OCI-LY3 (cell line): ENCODE results near the gene SLC45A2.

ENCODE experiments used
- H2AFZ ChIP-seq: fragments of 200-600, 300-600 bp; shearing (Covaris generic); 2 replicates; pipeline ENCODE4 v1.6.0; 2014; ENCODE audit warnings: antibody characterized with exemption, low read depth, low read length
- H3K27ac ChIP-seq: fragments of 200-600, 300-600 bp; sonication (generic); 2 replicates; pipeline ENCODE4 v1.5.1; 2014; ENCODE audit warnings: mild to moderate bottlenecking, low read length, moderate library complexity, mixed read lengths
- H3K27me3 ChIP-seq: fragments of 200-600, 300-600 bp; sonication (generic); 2 replicates; pipeline ENCODE4 v1.6.1; 2014; ENCODE audit warnings: low read depth, low read length, mixed read lengths
- H3K36me3 ChIP-seq: fragments of 200-600, 300-600 bp; sonication (generic); replicated peaks from 2 replicates; pipeline ENCODE3; 2014; ENCODE audit warnings: low read depth, low read length, mixed read lengths
- H3K4me1 ChIP-seq: fragments of 300-600, 200-600 bp; sonication (generic); 2 replicates; pipeline ENCODE4 v1.6.1; 2014; ENCODE audit warnings: low read length, mixed read lengths
- H3K4me2 ChIP-seq: fragments of 200-600, 300-600 bp; sonication (generic); 2 replicates; pipeline ENCODE4 v1.6.1; 2014; ENCODE audit warnings: low read length, mixed read lengths
- H3K4me3 ChIP-seq: fragments of 300-600, 200-600 bp; sonication (generic); 2 replicates; pipeline ENCODE4 v1.5.1; 2014; ENCODE audit warnings: antibody characterized with exemption, mild to moderate bottlenecking, low read length, moderate library complexity
- H3K79me2 ChIP-seq: fragments of 300-600, 200-600 bp; shearing (Covaris generic); 2 replicates; pipeline ENCODE4 v1.6.1; 2014; ENCODE audit warnings: mild to moderate bottlenecking, low read length, mixed read lengths
- H3K9ac ChIP-seq: fragments of 300-600, 200-600 bp; shearing (Covaris generic); 2 replicates; pipeline ENCODE4 v1.6.0; 2014; ENCODE audit warnings: mild to moderate bottlenecking, low read length, moderate library complexity
- H3K9me3 ChIP-seq: fragments of 200-600, 300-600 bp; shearing (Covaris generic); 2 replicates; pipeline ENCODE4 v1.6.1; 2014; ENCODE audit warnings: low read length, mixed read lengths; ENCODE audit not compliant: insufficient read depth
- H4K20me1 ChIP-seq: fragments of 200-600, 300-600 bp; sonication (generic); 2 replicates; pipeline ENCODE4 v1.6.1; 2016; ENCODE audit warnings: low read length, mixed read lengths; ENCODE audit not compliant: insufficient read depth
- CTCF ChIP-seq: fragments of 200-600, 300-600 bp; sonication (generic); IDR thresholded peaks from 2 replicates; pipeline ENCODE4 v1.5.1; 2014; ENCODE audit warnings: antibody characterized with exemption, low read length, low read depth
- EZH2phosphoT487 ChIP-seq: fragments of 200-600 bp; shearing (Covaris generic); IDR thresholded peaks from 2 replicates; pipeline ENCODE4 v1.6.1; 2018; ENCODE audit warnings: antibody characterized with exemption, mixed run types, low read depth

The SLC45A2 gene

GRCh38 chr5:34020726-34021125 lies 36.2 kb upstream of the SLC45A2 start:
- no peak overlapping the region for H3K4me3 ChIP-seq
- no peaks in the 10 kb centered on the region for H3K79me2 ChIP-seq
- peaks cover 5% of the 10 kb centered on the region for H3K4me1 ChIP-seq
- H4K20me1 ChIP-seq, result no peaks in the 10 kb centered on the region
- H3K4me2 ChIP-seq, result no peak overlapping the region
- no peaks in the 10 kb centered on the region for H3K36me3 ChIP-seq
- TF ChIP-seq CTCF (no peak), EZH2phosphoT487 (no peak)
- H2AFZ ChIP-seq, result no peak overlapping the region
- H3K27ac ChIP-seq, result no peak overlapping the region
- H3K9ac ChIP-seq, result no peak overlapping the region
- H3K27me3 ChIP-seq, result no peaks in the 10 kb centered on the region
- no peaks in the 10 kb centered on the region for H3K9me3 ChIP-seq

DNA sequence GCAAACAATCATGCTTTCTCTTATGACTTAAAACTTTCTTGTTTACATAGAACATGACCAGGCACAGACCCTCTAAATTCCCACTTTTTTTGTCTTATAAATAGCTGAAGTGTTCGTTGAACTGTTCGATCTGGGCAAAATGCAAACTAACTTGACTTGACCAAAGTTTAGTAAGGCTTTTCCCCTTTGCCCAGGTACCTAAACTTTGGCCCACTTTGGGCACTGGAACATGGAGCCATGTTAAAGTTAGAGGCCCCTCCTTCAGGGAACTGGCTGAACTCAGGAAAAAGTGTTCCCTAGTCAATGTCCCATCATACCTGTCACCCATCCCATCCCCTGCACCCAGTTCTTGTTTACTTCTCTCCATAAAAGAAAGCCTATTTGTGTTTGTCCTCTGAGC lies 32.8 kb upstream of the SLC45A2 start:
- Histone ChIP-seq H3K4me1 (peaks cover 5% of the 10 kb centered on the region), H3K4me2 (no peak overlapping the region), H3K79me2 (no peaks in the 10 kb centered on the region), H3K9ac (no peak overlapping the region), H4K20me1 (no peaks in the 10 kb centered on the region), H3K36me3 (no peaks in the 10 kb centered on the region), H3K27ac (no peak overlapping the region), H3K9me3 (no peaks in the 10 kb centered on the region), H2AFZ (no peak overlapping the region), H3K27me3 (no peaks in the 10 kb centered on the region), H3K4me3 (no peak overlapping the region)
- TF ChIP-seq CTCF (no peak), EZH2phosphoT487 (no peak)

GRCh38 chr5:34016750-34017149 lies 32.3 kb upstream of the SLC45A2 start:
- H3K4me1 ChIP-seq, result no peaks in the 10 kb centered on the region
- H2AFZ ChIP-seq, result no peak overlapping the region
- no peak overlapping the region for H3K27ac ChIP-seq
- H3K4me3 ChIP-seq, result no peak overlapping the region
- H3K79me2 ChIP-seq, result no peaks in the 10 kb centered on the region
- H3K9me3 ChIP-seq, result no peaks in the 10 kb centered on the region
- no peak overlapping the region for H3K4me2 ChIP-seq
- H3K36me3 ChIP-seq, result no peaks in the 10 kb centered on the region
- H3K27me3 ChIP-seq, result no peaks in the 10 kb centered on the region
- H3K9ac ChIP-seq, result no peak overlapping the region
- H4K20me1 ChIP-seq, result no peaks in the 10 kb centered on the region
- TF ChIP-seq EZH2phosphoT487 (no peak), CTCF (no peak)

DNA sequence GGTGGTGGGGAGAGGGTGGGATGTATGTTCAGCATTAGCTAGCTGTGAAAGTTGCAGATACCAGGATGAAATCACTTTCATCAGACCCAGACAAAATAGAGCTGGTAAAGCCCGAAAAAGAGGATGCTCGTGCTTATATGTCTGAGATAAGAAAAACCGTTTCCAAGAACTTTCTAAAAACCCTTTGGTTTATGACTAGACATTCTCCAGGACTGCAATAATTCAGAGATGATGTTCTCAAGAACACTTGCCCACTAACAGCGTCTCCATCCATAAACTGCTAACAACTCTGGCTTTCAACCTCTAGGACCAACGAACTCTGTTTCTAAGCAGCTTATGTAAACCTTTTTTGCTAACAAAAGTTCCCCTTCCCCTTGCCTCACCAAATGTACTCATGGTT lies 31.7 kb upstream of the SLC45A2 start:
- Histone ChIP-seq H3K27ac (no peak overlapping the region), H3K79me2 (no peaks in the 10 kb centered on the region), H3K27me3 (no peaks in the 10 kb centered on the region), H3K9ac (no peak overlapping the region), H3K4me2 (no peak overlapping the region), H3K9me3 (no peaks in the 10 kb centered on the region), H3K4me3 (no peak overlapping the region), H2AFZ (no peak overlapping the region), H3K4me1 (no peaks in the 10 kb centered on the region), H3K36me3 (no peaks in the 10 kb centered on the region), H4K20me1 (no peaks in the 10 kb centered on the region)
- TF ChIP-seq CTCF (no peak), EZH2phosphoT487 (no peak)
